ENCODE data around the gene WNT2B.

The WNT2B gene

GRCh38 chr1:112554411-112554810, 45.6 kb downstream of the WNT2B start:
- CTCF ChIA-PET = interaction anchor here (0.7 kb wide), 2 partner anchors 183 to 277 kb away, joined by 3 to 5 read pairs; no protein-coding TSS in a partner anchor
- Histone ChIP-seq H3K9me3 (ENCODE audit: control insufficient read depth, insufficient read depth, low read depth, low read length) (no peaks in the 10 kb centered on the region), H3K36me3 (ENCODE audit: control insufficient read depth in 2 of 2, insufficient read depth in 1 of 2, low read length in 2 of 2) (peaks cover 3% of the 10 kb centered on the region in 2 experiments; a peak in 2 of 3 replicates), H3K27ac (ENCODE audit: extremely low read depth, low read depth, low read length) (no peak overlapping the region), H3K4me1 (ENCODE audit: control insufficient read depth, insufficient read depth, low read length) (no peaks in the 10 kb centered on the region), H3K4me3 (ENCODE audit: low read depth, low read length) (no peak overlapping the region)
- POLR2A ChIA-PET = no interaction called here
- no peak for TF ChIP-seq ZNF350 (tag by site-specific recombination; IDR thresholded peaks at IDR 0.05)
- TF ChIP-seq ZNF623 (tag by site-specific recombination; IDR thresholded peaks at IDR 0.05) = no peak
- TF ChIP-seq, protein P1, sequence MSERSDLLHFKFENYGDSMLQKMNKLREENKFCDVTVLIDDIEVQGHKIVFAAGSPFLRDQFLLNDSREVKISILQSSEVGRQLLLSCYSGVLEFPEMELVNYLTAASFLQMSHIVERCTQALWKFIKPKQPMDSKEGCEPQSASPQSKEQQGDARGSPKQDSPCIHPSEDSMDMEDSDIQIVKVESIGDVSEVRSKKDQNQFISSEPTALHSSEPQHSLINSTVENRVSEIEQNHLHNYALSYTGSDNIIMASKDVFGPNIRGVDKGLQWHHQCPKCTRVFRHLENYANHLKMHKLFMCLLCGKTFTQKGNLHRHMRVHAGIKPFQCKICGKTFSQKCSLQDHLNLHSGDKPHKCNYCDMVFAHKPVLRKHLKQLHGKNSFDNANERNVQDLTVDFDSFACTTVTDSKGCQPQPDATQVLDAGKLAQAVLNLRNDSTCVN (tag by site-specific recombination; optimal IDR thresholded peaks at IDR 0.05) = no peak
- no peak for TF ChIP-seq SETDB1 (IDR thresholded peaks at IDR 0.05; ENCODE audit: insufficient read length, low read length)
- no peak for TF ChIP-seq FEZF1 (tag by site-specific recombination; IDR thresholded peaks at IDR 0.05)
- no peak for TF ChIP-seq KLF10 (tag by site-specific recombination; IDR thresholded peaks at IDR 0.05)

- TF ChIP-seq ZNF214 (tag by site-specific recombination; IDR thresholded peaks at IDR 0.05; ENCODE audit: borderline replicate concordance) = no peak
- no peak for TF ChIP-seq ZNF670 (tag by site-specific recombination; IDR thresholded peaks at IDR 0.05; ENCODE audit: low read depth)
- TF ChIP-seq KLF7 (tag by site-specific recombination; IDR thresholded peaks at IDR 0.05; ENCODE audit: borderline replicate concordance) = no peak
- TF ChIP-seq ZNF48 (tag by site-specific recombination; IDR thresholded peaks at IDR 0.05) = no peak
- no peak for TF ChIP-seq ZNF707 (tag by site-specific recombination; IDR thresholded peaks at IDR 0.05)
- no peak for TF ChIP-seq ZNF121 (tag by site-specific recombination; IDR thresholded peaks at IDR 0.05)
- TF ChIP-seq ZNF239 (tag by site-specific recombination; IDR thresholded peaks at IDR 0.05) = no peak
- no peak for TF ChIP-seq MZF1 (tag by site-specific recombination; IDR thresholded peaks at IDR 0.05; ENCODE audit: borderline replicate concordance)
- TF ChIP-seq, protein P2, sequence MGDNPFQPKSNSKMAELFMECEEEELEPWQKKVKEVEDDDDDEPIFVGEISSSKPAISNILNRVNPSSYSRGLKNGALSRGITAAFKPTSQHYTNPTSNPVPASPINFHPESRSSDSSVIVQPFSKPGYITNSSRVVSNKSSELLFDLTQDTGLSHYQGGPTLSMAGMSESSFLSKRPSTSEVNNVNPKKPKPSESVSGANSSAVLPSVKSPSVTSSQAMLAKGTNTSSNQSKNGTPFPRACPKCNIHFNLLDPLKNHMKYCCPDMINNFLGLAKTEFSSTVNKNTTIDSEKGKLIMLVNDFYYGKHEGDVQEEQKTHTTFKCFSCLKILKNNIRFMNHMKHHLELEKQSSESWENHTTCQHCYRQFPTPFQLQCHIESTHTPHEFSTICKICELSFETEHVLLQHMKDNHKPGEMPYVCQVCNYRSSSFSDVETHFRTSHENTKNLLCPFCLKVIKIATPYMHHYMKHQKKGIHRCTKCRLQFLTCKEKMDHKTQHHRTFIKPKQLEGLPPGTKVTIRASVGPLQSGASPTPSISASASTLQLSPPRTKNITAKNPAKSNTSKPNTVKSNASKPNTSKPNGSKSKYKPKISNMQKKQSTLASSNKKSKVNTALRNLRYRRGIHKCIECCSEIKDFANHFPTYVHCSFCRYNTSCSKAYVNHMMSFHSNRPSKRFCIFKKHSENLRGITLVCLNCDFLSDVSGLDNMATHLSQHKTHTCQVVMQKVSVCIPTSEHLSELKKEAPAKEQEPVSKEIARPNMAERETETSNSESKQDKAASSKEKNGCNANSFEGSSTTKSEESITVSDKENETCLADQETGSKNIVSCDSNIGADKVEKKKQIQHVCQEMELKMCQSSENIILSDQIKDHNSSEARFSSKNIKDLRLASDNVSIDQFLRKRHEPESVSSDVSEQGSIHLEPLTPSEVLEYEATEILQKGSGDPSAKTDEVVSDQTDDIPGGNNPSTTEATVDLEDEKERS (tag by site-specific recombination; IDR thresholded peaks at IDR 0.05) = no peak
- no peak for TF ChIP-seq ZNF658 (tag by site-specific recombination; IDR thresholded peaks at IDR 0.05)
- no peak for TF ChIP-seq ZNF571 (tag by site-specific recombination; IDR thresholded peaks at IDR 0.05)
- no peak for TF ChIP-seq ZSCAN30 (tag by site-specific recombination; IDR thresholded peaks at IDR 0.05)
- no peak for TF ChIP-seq ZNF654 (tag by site-specific recombination; IDR thresholded peaks at IDR 0.05; ENCODE audit: low read depth)
- TF ChIP-seq ZNF777 (tag by site-specific recombination; IDR thresholded peaks at IDR 0.05; ENCODE audit: borderline replicate concordance) = no peak
- TF ChIP-seq SP7 (tag by site-specific recombination; IDR thresholded peaks at IDR 0.05) = no peak
- no peak for TF ChIP-seq ZNF623 (tag by site-specific recombination; IDR thresholded peaks at IDR 0.05)
- TF ChIP-seq, protein P3, sequence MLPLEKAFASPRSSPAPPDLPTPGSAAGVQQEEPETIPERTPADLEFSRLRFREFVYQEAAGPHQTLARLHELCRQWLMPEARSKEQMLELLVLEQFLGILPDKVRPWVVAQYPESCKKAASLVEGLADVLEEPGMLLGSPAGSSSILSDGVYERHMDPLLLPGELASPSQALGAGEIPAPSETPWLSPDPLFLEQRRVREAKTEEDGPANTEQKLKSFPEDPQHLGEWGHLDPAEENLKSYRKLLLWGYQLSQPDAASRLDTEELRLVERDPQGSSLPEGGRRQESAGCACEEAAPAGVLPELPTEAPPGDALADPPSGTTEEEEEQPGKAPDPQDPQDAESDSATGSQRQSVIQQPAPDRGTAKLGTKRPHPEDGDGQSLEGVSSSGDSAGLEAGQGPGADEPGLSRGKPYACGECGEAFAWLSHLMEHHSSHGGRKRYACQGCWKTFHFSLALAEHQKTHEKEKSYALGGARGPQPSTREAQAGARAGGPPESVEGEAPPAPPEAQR (tag by site-specific recombination; IDR thresholded peaks at IDR 0.05) = no peak
- no peak for TF ChIP-seq ZNF580 (tag by site-specific recombination; IDR thresholded peaks at IDR 0.05)
- Histone ChIP-seq H3K4me1 (ENCODE audit: control insufficient read depth, insufficient read depth, low read length) (no peaks in the 10 kb centered on the region), H3K9me3 (ENCODE audit: control insufficient read depth, insufficient read depth, low read depth, low read length) (no peaks in the 10 kb centered on the region), H3K4me3 (ENCODE audit: low read depth, low read length) (no peak overlapping the region), H3K27ac (ENCODE audit: extremely low read depth, low read depth, low read length) (no peak overlapping the region), H3K36me3 (ENCODE audit: control insufficient read depth in 2 of 2, insufficient read depth in 1 of 2, low read length in 2 of 2) (peaks cover 3% of the 10 kb centered on the region in 2 experiments; a peak in 2 of 3 replicates)
- ChIA-PET POLR2A (no interaction called here), CTCF (interaction anchor here (1.4 kb wide), 1 partner anchor 13 kb away, joined by 4 read pairs; no protein-coding TSS in a partner anchor)
These were observed 48.6 kb downstream of the WNT2B start for GRCh38 chr1:112557385-112557784.
